Measurements from ENCODE around the gene SACM1L. TPM values are rescaled to one million over a fixed set of nuclear protein-coding genes. Genes with fewer than 3 reads are reported as not detected.

SACM1L gene
- total and polyA plus RNA-seq, 11 donors, result 12.6 to 35.3 (median 22.3) TPM

- DNase-seq (peak in 1 of 5 donors; percentile 11), ATAC-seq (no peak)
- peaks cover 0 to 13% (median 0%) of the 10 kb centered on the region in 12 donors for H3K9me3 ChIP-seq
- TF ChIP-seq POLR2A (IDR thresholded peaks at IDR 0.05), result no peak
- TF ChIP-seq CTCF (IDR thresholded peaks at IDR 0.05), result no peak
- WGBS, 4 donors, result 92 to 97% (median 96%) methylated on average over 9 of the region's 9 CpGs
- peaks cover 0 to 8% (median 0%) of the 10 kb centered on the region in 9 donors for H3K27me3 ChIP-seq
- H3K36me3 ChIP-seq, result no peaks in the 10 kb centered on the region
- intact Hi-C loops (cut with DNase I), result no loop called here
- no peaks in the 10 kb centered on the region for H3K4me1 ChIP-seq
- no peak overlapping the region for H3K4me3 ChIP-seq
- H3K27ac ChIP-seq, result no peak overlapping the region
Observed at GRCh38 chr3:45771166-45771775, 82.1 kb downstream of the SACM1L start.

GRCh38 chr3:45771831-45772230, 82.6 kb downstream of the SACM1L start:
- Histone ChIP-seq H3K36me3 (no peaks in the 10 kb centered on the region), H3K4me1 (no peaks in the 10 kb centered on the region), H3K9me3 (peaks cover 0 to 11% (median 0%) of the 10 kb centered on the region in 12 donors), H3K4me3 (no peak overlapping the region), H3K27ac (no peak overlapping the region), H3K27me3 (peaks cover 0 to 7% (median 0%) of the 10 kb centered on the region in 9 donors)
- no peak for ATAC-seq
- intact Hi-C loops (cut with DNase I), result no loop called here
- no peak for TF ChIP-seq POLR2A (IDR thresholded peaks at IDR 0.05)
- TF ChIP-seq CTCF (IDR thresholded peaks at IDR 0.05), result no peak
- DNase-seq, result peak in 1 of 5 donors; percentile 5
- WGBS, 4 donors, result 87 to 95% (median 92%) methylated on average over 5 of the region's 5 CpGs

GRCh38 chr3:45772341-45773035, 83.3 kb downstream of the SACM1L start:
- DNase-seq (peak in 1 of 5 donors; percentile 4), ATAC-seq (peak in 1 of 4 donors; percentile 21)
- no peak overlapping the region for H3K4me3 ChIP-seq
- H3K27ac ChIP-seq, result no peak overlapping the region
- intact Hi-C loops (cut with DNase I), result no loop called here
- no peaks in the 10 kb centered on the region for H3K4me1 ChIP-seq
- H3K27me3 ChIP-seq, result peaks cover 0 to 7% (median 0%) of the 10 kb centered on the region in 9 donors
- H3K36me3 ChIP-seq, result no peaks in the 10 kb centered on the region
- TF ChIP-seq POLR2A (IDR thresholded peaks at IDR 0.05) (no peak), CTCF (IDR thresholded peaks at IDR 0.05) (no peak)
- H3K9me3 ChIP-seq, result peaks cover 0 to 4% (median 0%) of the 10 kb centered on the region in 12 donors
- 90 to 95% (median 91%) methylated on average over 16 of the region's 16 CpGs for WGBS, 4 donors

GRCh38 chr3:45773072-45773471, 83.9 kb downstream of the SACM1L start:
- Histone ChIP-seq H3K27ac (no peak overlapping the region), H3K9me3 (no peaks in the 10 kb centered on the region), H3K27me3 (peaks cover 0 to 7% (median 0%) of the 10 kb centered on the region in 9 donors), H3K4me1 (no peaks in the 10 kb centered on the region), H3K4me3 (no peak overlapping the region), H3K36me3 (no peaks in the 10 kb centered on the region)
- no peak for ATAC-seq
- no peak for TF ChIP-seq POLR2A (IDR thresholded peaks at IDR 0.05)
- no peak for TF ChIP-seq CTCF (IDR thresholded peaks at IDR 0.05)
- 61 to 75% (median 70%) methylated on average over 5 of the region's 5 CpGs for WGBS, 4 donors
- DNase-seq, result peak in 1 of 5 donors; percentile 1
- intact Hi-C loops (cut with DNase I), result no loop called here

Measured in heart left ventricle (tissue), 16 donors.